B cell (primary cell): ENCODE measurements around the gene SLCO4C1. TPM values are rescaled to one million over a fixed set of nuclear protein-coding genes. Genes with fewer than 3 reads are reported as not detected.

Experiments
- ATAC-seq: fragments of 200-7000 bp; cut with Tn5 transposase; one replicate; pipeline ENCODE4 v1.10.0; 2021; ENCODE audit warnings: low read depth, mild to moderate bottlenecking, moderate number of reproducible peaks, moderate library complexity
- CTCF ChIA-PET: fragments of 350-600 bp; sonication (Branson Sonifier 250); formaldehyde crosslinking; loops from one replicate; lab custom pipeline; 2021; ENCODE audit warnings: antibody characterized with exemption, inconsistent platforms; lab: Charles Lee
- POLR2A ChIA-PET: fragments of 350-600 bp; sonication (Branson Sonifier 250); formaldehyde crosslinking; loops from one replicate; lab custom pipeline; 2021; ENCODE audit warnings: antibody characterized with exemption; lab: Charles Lee
- DNase-seq: peaks from one replicate; pipeline ENCODE4 v3.0.0; 2013
- H2AFZ ChIP-seq: 2 replicates; pipeline ENCODE4 v1.6.1; 2012; ENCODE audit warnings: mild to moderate bottlenecking, low read depth, low read length; ENCODE audit not compliant: insufficient read depth, poor library complexity, severe bottlenecking
- H3K27ac ChIP-seq, 2 donors: 1 replicate in 1 of 2; 2 replicates in 1 of 2; pipeline ENCODE4 v1.5.1; 2012 to 2013; ENCODE audit warnings: low read length in 2 of 2, mild to moderate bottlenecking in 2 of 2, moderate library complexity in 1 of 2
- H3K27me3 ChIP-seq, 4 experiments: fragments of 200-600 bp in 1 of 4; sonication (generic) in 1 of 4; replicated peaks in 1 of 4; 1 replicate in 2 of 4; 2 replicates in 2 of 4; pipeline versions ENCODE4 v1.6.1 to v1.7.0; 2013 to 2016; ENCODE audit warnings: low read length in 3 of 4, mild to moderate bottlenecking in 2 of 4, mixed read lengths in 1 of 4, moderate library complexity in 1 of 4; ENCODE audit not compliant: insufficient read depth in 4 of 4, control insufficient read depth in 3 of 4; ENCODE audit errors: control extremely low read depth in 1 of 4
- H3K36me3 ChIP-seq, 2 experiments: replicated peaks in 1 of 2; 1 replicate in 1 of 2; 2 replicates in 1 of 2; pipeline versions ENCODE4 v1.6.1 to v1.7.1; 2013; ENCODE audit warnings: low read length in 1 of 2; ENCODE audit not compliant: insufficient read depth in 2 of 2, control insufficient read depth in 1 of 2; ENCODE audit errors: control extremely low read depth in 1 of 2, extremely low read depth in 1 of 2
- H3K4me1 ChIP-seq, 2 donors: fragments of 200-600 bp in 1 of 2; sonication (generic) in 1 of 2; 1 replicate in 1 of 2; 2 replicates in 1 of 2; pipeline versions ENCODE4 v1.5.1 to v1.6.1; 2013 to 2017; ENCODE audit warnings: low read length in 2 of 2; ENCODE audit not compliant: control insufficient read depth in 2 of 2, insufficient read depth in 2 of 2
- H3K4me2 ChIP-seq: replicated peaks from 2 replicates; pipeline ENCODE3; 2012; ENCODE audit warnings: mild to moderate bottlenecking, low read depth, low read length; ENCODE audit not compliant: poor library complexity, severe bottlenecking
- H3K4me3 ChIP-seq, 5 experiments: fragments of 200-600 bp in 1 of 5; sonication (generic) in 1 of 5; 1 replicate in 3 of 5; 2 replicates in 2 of 5; pipeline versions ENCODE4 v1.5.1 to v1.7.0; 2011 to 2016; ENCODE audit warnings: low read length in 4 of 5, mild to moderate bottlenecking in 4 of 5, low read depth in 2 of 5, control low read depth in 1 of 5, moderate library complexity in 1 of 5; ENCODE audit not compliant: insufficient read depth in 1 of 5; ENCODE audit errors: control extremely low read depth in 1 of 5, extremely low read depth in 1 of 5
- H3K79me2 ChIP-seq: fragments of 200-600 bp; sonication (generic); one replicate; pipeline ENCODE4 v1.6.0; 2016; ENCODE audit warnings: low read length; ENCODE audit not compliant: control insufficient read depth, insufficient read depth
- H3K9ac ChIP-seq: fragments of 200-600 bp; sonication (generic); 2 replicates; pipeline ENCODE4 v1.6.1; 2017; ENCODE audit warnings: mild to moderate bottlenecking, low read length, moderate library complexity
- H3K9me3 ChIP-seq, 3 donors: one replicate each; pipeline versions ENCODE4 v1.6.1 to v1.7.1; 2013; ENCODE audit warnings: low read length in 2 of 3; ENCODE audit not compliant: control insufficient read depth in 2 of 3, insufficient read depth in 1 of 3; ENCODE audit errors: control extremely low read depth in 1 of 3
- H4K20me1 ChIP-seq: 2 replicates; pipeline ENCODE4 v1.6.0; 2012; ENCODE audit warnings: mild to moderate bottlenecking, low read length; ENCODE audit not compliant: insufficient read depth, control insufficient read depth, poor library complexity, severe bottlenecking
- H3K27ac Mint-ChIP-seq: one replicate; pipeline ENCODE4 v1.8.0; 2021; ENCODE audit warnings: mixed read lengths
- H3K27me3 Mint-ChIP-seq: one replicate; pipeline ENCODE4 v1.8.0; 2021; ENCODE audit warnings: mixed read lengths
- H3K4me1 Mint-ChIP-seq: one replicate; pipeline ENCODE4 v1.8.0; 2021; ENCODE audit warnings: mixed read lengths
- H3K4me3 Mint-ChIP-seq: one replicate; pipeline ENCODE4 v1.8.0; 2021; ENCODE audit warnings: mixed read lengths
- H3K9me3 Mint-ChIP-seq: one replicate; pipeline ENCODE4 v1.8.0; 2022; ENCODE audit warnings: mixed read lengths; ENCODE audit not compliant: insufficient read depth
- CTCF ChIP-seq: fragments of 200-600 bp; IDR thresholded peaks from one replicate; pipeline ENCODE4 v1.8.0; 2022; ENCODE audit warnings: antibody characterized with exemption, mild to moderate bottlenecking
- EZH2 ChIP-seq: IDR thresholded peaks from 2 replicates; pipeline ENCODE4 v1.6.1; 2012; ENCODE audit warnings: borderline replicate concordance, low read depth, mild to moderate bottlenecking, moderate library complexity, low read length; ENCODE audit not compliant: insufficient read depth, poor library complexity, severe bottlenecking
- WGBS: methylation state at CpG from one replicate; pipeline ENCODE4 v1.1.5; 2013; ENCODE audit warnings: missing lambda C conversion rate; ENCODE audit not compliant: insufficient coverage; 5-methylcytosine and 5-hydroxymethylcytosine counted together
- intact Hi-C: fragments of 100-400 bp; cut with micrococcal nuclease; formaldehyde crosslinking; loops from one replicate; pipeline ENCODE4 v1.10.0; 2022
- polyA plus RNA-seq: library from polyadenylated mRNA; depleted of rRNA; stranded (reverse); fragments of >200 nt; gene quantifications from 2 replicates; pipeline ENCODE4 v1.2.3, GENCODE V29; 2012
- total RNA-seq, 2 donors: library from RNA; stranded (reverse); fragments of 120-200 nt in 1 of 2; gene quantifications; 1 replicate in 1 of 2; 2 replicates in 1 of 2; pipeline versions ENCODE4 v1.2.3 to v1.2.4, GENCODE V29; 2013 to 2022

The SLCO4C1 gene
- total and polyA plus RNA-seq, 2 donors (not counting 1 experiment from before 2014, with no cell fraction given): 0.36 to 0.42 TPM

DNA sequence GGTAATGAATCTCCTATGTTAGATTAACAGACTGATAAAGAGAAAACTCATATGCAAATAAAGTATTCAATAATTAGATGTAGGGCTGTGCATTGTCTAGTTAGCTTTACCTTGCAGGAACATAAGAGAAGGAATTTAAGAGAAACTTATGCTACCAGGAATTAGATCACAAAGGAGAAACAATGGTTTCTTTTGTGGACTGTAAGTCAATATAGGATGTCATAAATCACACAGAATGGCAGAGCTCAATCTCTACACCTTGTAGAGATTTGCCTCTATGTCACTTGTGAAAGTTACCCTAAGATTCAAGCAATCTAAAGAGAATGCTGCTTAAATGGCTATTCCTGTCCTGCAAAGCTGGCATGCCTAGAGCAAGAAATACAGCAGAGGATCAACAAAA lies 26.0 kb downstream of the SLCO4C1 start:
- no peak for DNase-seq

GRCh38 chr5:102262688-102263087 lies 33.4 kb downstream of the SLCO4C1 start:
- Histone ChIP-seq H3K4me1 (no peaks in the 10 kb centered on the region), H2AFZ (no peak overlapping the region), H3K27me3 (no peaks in the 10 kb centered on the region), H3K79me2 (no peaks in the 10 kb centered on the region), H3K4me3 (no peak overlapping the region), H3K9me3 (no peaks in the 10 kb centered on the region), H3K9ac (no peak overlapping the region), H3K36me3 (no peaks in the 10 kb centered on the region), H3K27ac (no peak overlapping the region), H3K4me2 (no peak overlapping the region), H4K20me1 (no peaks in the 10 kb centered on the region)
- DNase-seq (no peak), ATAC-seq (no peak)
- no CpG with 5 or more reads among the region's 2 CpGs for WGBS
- Mint-ChIP-seq H3K27me3 (no peaks in the 10 kb centered on the region), H3K4me1 (no peaks in the 10 kb centered on the region), H3K4me3 (no peak overlapping the region), H3K27ac (no peak overlapping the region), H3K9me3 (no peaks in the 10 kb centered on the region)
- CTCF ChIA-PET: no interaction called here
- intact Hi-C loops: no loop called here
- TF ChIP-seq CTCF: no peak
- no peak for TF ChIP-seq EZH2
- POLR2A ChIA-PET: no interaction called here

More for the DNA sequence above, 26.0 kb downstream of the SLCO4C1 start:
- peaks cover 0 to 3% (median 0%) of the 10 kb centered on the region in 3 donors for H3K9me3 ChIP-seq
- peaks cover 8% of the 10 kb centered on the region for H3K9me3 Mint-ChIP-seq
- H3K4me3 Mint-ChIP-seq: no peak overlapping the region
- no peaks in the 10 kb centered on the region for H3K27me3 Mint-ChIP-seq
- no peak overlapping the region for H3K4me2 ChIP-seq
- no peak overlapping the region for H3K27ac ChIP-seq
- H3K9ac ChIP-seq: no peak overlapping the region
- ChIA-PET CTCF (no interaction called here), POLR2A (no interaction called here)
- no peak for TF ChIP-seq EZH2
- no peak for TF ChIP-seq CTCF
- ATAC-seq: no peak
- no peaks in the 10 kb centered on the region for H4K20me1 ChIP-seq
- H3K4me3 ChIP-seq: no peak overlapping the region
- no peaks in the 10 kb centered on the region for H3K36me3 ChIP-seq
- H3K4me1 ChIP-seq: no peaks in the 10 kb centered on the region
- intact Hi-C loops: no loop called here
- H2AFZ ChIP-seq: no peak overlapping the region
- no peaks in the 10 kb centered on the region for H3K4me1 Mint-ChIP-seq
- no peaks in the 10 kb centered on the region for H3K27me3 ChIP-seq
- H3K27ac Mint-ChIP-seq: no peak overlapping the region
- H3K79me2 ChIP-seq: no peaks in the 10 kb centered on the region
